Ectodermal cell (in vitro differentiated cells): ENCODE data around the gene ACCSL.

Source experiments
- H3K27ac ChIP-seq: 2 replicates; pipeline ENCODE4 v1.7.0; 2013; ENCODE audit warnings: mild to moderate bottlenecking, low read depth, low read length; ENCODE audit not compliant: insufficient read depth, poor library complexity, severe bottlenecking
- H3K27me3 ChIP-seq: 2 replicates; pipeline ENCODE4 v1.7.0; 2013; ENCODE audit warnings: mild to moderate bottlenecking, low read length; ENCODE audit not compliant: insufficient read depth, control insufficient read depth, poor library complexity, severe bottlenecking
- H3K36me3 ChIP-seq: one replicate; pipeline ENCODE4 v1.7.0; 2013; ENCODE audit warnings: low read length; ENCODE audit not compliant: control insufficient read depth, insufficient read depth
- H3K4me1 ChIP-seq: one replicate; pipeline ENCODE4 v1.7.0; 2013; ENCODE audit warnings: low read length; ENCODE audit not compliant: control insufficient read depth, insufficient read depth
- H3K4me3 ChIP-seq: 2 replicates; pipeline ENCODE4 v1.7.0; 2013; ENCODE audit warnings: low read depth, low read length, control low read depth; ENCODE audit not compliant: insufficient read depth
- H3K9me3 ChIP-seq: 2 replicates; pipeline ENCODE4 v1.7.0; 2013; ENCODE audit warnings: mild to moderate bottlenecking, low read length, moderate library complexity; ENCODE audit not compliant: control insufficient read depth
- WGBS, 2 experiments: methylation state at CpG; one replicate each; pipeline ENCODE4 v1.1.7; 2013; ENCODE audit warnings: missing lambda C conversion rate in 2 of 2; 5-methylcytosine and 5-hydroxymethylcytosine counted together

ACCSL gene

DNA sequence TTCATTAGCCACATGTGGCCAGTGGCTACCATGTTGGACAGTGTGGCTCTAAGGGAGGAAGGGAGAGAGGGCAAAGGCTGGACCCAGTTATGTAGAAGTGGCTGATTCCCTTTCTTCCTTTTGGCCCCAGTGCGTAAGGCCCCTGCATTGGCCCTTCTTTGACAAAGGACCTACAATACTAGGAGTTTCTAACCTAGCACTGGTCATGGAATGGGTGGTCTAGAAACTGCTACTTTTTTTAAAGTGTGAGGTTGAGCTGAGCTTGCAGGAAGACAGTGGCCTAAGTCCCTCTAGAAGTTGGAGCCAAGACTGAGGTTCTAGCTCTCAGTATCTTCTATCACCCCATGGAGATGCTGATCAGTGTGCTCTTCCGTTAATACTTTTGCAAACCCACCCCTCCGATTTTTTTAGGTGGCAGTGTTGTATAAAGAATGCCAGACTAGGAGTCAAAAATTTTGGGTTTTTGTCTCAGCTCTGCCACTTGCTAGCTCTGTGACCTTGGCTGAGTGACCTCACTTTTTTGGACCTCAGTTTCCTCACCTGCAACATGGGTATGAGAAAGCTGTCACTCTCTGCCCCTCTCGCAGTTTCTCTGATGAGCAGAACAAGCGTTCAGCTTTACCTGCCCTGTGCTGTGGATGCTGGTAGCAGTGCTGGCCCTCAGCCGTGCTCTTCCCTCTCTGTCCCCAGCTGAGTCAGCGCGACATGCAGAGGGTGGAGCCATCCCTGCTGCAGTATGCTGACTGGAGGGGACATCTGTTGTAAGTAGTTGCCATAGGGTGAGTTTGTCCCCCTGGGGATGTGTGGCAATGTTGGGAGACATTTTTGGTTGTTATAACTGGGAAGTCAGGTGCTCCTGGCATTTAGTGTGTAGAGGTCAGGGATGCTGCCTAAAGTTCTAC is 25.2 kb downstream of the ACCSL start:
- no peaks in the 10 kb centered on the region for H3K9me3 ChIP-seq
- no peak overlapping the region for H3K27ac ChIP-seq
- WGBS, 2 experiments = 88 to 92% methylated on average over 8 of the region's 8 CpGs
- H3K36me3 ChIP-seq = no peaks in the 10 kb centered on the region
- H3K4me3 ChIP-seq = no peak overlapping the region
- H3K27me3 ChIP-seq = no peaks in the 10 kb centered on the region
- no peaks in the 10 kb centered on the region for H3K4me1 ChIP-seq

DNA sequence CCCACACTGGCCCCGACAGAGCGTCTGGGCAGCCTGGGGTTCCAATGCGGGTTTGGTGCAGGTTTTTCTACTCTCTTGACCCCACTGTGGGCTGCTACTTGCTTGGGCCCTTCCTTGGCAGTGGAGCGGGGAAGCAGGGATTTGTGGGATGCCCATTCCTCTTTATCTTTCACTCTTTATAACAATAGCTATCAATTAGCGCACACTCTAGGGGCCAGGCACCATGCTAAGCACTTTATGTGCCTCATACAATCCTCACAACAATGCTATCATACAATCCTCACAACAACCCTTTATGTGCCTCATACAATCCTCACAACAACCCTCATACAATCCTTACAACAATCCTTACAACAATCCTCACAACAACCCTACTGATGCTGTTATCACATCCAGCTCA is 31.0 kb downstream of the ACCSL start:
- Histone ChIP-seq H3K4me1 (no peaks in the 10 kb centered on the region), H3K27ac (no peak overlapping the region), H3K27me3 (no peaks in the 10 kb centered on the region), H3K4me3 (no peak overlapping the region), H3K36me3 (no peaks in the 10 kb centered on the region), H3K9me3 (no peaks in the 10 kb centered on the region)
- 82 to 85% methylated on average over 5 of the region's 5 CpGs for WGBS, 2 experiments

DNA sequence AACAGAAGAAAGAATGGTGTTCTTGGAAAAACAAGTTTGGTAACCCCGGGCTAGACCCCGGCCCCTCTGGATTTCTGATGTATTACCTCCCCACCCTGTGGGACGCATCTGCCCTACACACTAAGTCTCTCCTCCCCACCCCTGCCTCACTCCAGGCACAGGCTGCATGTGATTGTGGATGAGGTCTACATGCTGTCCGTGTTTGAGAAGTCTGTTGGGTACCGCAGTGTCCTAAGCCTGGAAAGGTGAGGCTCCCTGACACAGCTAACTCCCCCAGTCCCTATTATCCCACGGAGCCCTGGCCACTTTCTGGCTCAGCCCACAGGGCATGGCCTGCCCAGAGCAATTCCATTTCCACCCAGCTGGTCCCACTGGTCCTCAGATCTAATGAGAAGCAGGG is 31.6 kb downstream of the ACCSL start:
- no peaks in the 10 kb centered on the region for H3K36me3 ChIP-seq
- H3K27ac ChIP-seq = no peak overlapping the region
- no peaks in the 10 kb centered on the region for H3K4me1 ChIP-seq
- 91 to 94% methylated on average over 6 of the region's 6 CpGs for WGBS, 2 experiments
- H3K27me3 ChIP-seq = no peaks in the 10 kb centered on the region
- H3K4me3 ChIP-seq = no peak overlapping the region
- H3K9me3 ChIP-seq = no peaks in the 10 kb centered on the region

DNA sequence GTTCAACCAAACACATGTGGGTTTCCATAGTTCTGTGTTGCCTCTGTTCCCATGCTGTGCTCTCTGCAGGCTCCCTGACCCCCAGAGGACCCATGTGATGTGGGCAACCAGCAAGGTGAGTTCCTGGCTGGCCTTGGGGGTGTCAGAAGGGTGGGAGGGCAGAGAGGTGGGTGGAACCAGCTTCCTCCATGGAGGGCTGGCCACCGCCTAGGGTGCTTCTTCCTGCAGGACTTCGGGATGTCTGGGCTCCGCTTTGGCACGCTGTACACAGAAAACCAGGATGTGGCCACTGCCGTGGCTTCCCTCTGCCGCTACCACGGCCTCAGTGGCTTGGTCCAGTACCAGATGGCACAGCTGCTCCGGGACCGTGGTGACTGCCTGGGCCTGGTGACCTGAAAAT is 33.2 kb downstream of the ACCSL start:
- no peak overlapping the region for H3K27ac ChIP-seq
- H3K9me3 ChIP-seq = no peaks in the 10 kb centered on the region
- WGBS, 2 experiments = 97% methylated on average over 9 of the region's 9 CpGs
- no peaks in the 10 kb centered on the region for H3K27me3 ChIP-seq
- H3K4me3 ChIP-seq = no peak overlapping the region
- H3K4me1 ChIP-seq = no peaks in the 10 kb centered on the region
- no peaks in the 10 kb centered on the region for H3K36me3 ChIP-seq

DNA sequence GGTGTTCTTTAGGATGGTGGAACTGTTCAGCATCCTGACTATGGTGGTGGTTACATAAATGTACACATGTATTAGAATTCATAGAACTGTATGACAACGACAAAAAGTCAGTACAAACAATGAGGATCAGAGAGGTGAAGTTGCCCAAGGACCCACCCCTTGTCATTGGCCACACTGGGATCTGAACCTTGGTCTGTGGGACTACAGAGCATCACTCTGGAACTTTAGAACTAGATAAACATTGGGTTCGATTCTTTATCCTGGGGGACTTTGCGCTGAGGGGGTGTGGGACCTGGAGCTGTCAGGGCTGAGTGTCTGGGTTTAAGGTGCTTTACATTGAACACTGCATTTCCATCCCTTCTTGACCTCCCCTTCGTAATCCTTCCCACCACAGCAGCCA is 34.9 kb downstream of the ACCSL start:
- Histone ChIP-seq H3K36me3 (no peaks in the 10 kb centered on the region), H3K27ac (no peak overlapping the region), H3K9me3 (no peaks in the 10 kb centered on the region), H3K4me1 (no peaks in the 10 kb centered on the region), H3K4me3 (no peak overlapping the region), H3K27me3 (no peaks in the 10 kb centered on the region)
- 92 to 94% methylated on average over 4 of the region's 4 CpGs for WGBS, 2 experiments

DNA sequence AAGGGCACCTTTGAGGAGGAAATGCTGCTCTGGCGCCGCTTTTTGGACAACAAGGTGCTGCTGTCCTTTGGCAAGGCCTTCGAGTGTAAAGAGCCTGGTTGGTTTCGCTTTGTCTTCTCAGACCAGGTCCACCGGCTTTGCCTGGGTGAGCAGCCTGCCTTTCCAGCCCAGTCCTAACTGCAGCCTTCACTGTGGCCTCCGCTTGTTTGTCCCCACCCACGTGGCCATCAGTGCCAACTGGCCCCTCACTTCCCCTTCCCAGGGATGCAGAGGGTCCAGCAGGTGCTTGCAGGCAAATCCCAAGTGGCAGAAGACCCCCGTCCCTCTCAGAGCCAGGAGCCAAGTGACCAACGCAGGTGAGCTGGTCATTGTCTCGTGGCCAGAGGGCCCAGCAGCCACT is 35.7 kb downstream of the ACCSL start:
- no peaks in the 10 kb centered on the region for H3K36me3 ChIP-seq
- no peak overlapping the region for H3K4me3 ChIP-seq
- H3K27me3 ChIP-seq = no peaks in the 10 kb centered on the region
- H3K4me1 ChIP-seq = no peaks in the 10 kb centered on the region
- no peak overlapping the region for H3K27ac ChIP-seq
- 91 to 95% methylated on average over 10 of the region's 10 CpGs for WGBS, 2 experiments
- H3K9me3 ChIP-seq = no peaks in the 10 kb centered on the region

DNA sequence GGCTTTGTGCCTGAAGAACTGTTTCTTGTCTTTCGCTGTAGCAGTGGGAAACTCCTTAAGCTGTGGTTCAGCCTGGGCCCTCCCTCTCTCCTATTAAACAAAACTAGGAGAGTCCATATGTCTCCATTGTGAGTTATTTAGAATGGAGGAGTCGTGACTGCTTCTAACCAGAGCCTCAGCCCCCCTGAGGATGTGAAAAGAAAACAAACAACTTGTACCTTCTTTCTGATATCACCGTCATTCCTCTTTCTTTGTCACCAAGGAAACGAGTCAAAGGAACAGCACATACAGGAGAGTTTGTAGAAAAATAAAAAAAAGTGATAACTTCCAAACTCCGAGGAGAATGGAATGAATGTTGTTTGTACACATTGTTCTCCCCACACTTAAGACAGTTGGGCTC is 36.1 kb downstream of the ACCSL start:
- no peaks in the 10 kb centered on the region for H3K9me3 ChIP-seq
- no peak overlapping the region for H3K4me3 ChIP-seq
- WGBS, 2 experiments = 69 to 84% methylated on average over 5 of the region's 5 CpGs
- no peaks in the 10 kb centered on the region for H3K36me3 ChIP-seq
- no peaks in the 10 kb centered on the region for H3K27me3 ChIP-seq
- no peak overlapping the region for H3K27ac ChIP-seq
- H3K4me1 ChIP-seq = no peaks in the 10 kb centered on the region

DNA sequence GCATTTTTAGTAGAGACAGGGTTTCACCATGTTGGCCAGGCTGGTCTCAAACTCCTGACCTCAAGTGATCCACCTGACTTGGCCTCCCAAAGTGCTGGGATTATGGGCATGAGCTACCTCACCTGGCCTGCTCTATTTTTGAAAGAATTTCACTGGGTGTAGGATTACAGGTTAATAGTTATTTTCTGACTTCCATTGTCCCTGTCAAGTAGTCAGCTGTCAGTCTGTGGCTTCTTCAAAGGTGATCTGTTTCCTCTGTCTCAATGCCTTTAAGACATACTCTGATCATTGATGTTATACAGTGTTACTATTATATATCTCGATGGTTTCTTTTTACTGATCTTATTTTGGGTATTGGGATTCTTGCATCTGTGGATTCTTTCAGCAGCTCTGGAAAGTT is 37.5 kb downstream of the ACCSL start:
- WGBS, 2 experiments = 100% methylated on average over 1 of the region's 1 CpG; no CpG with 5 or more reads in 1 of the 2 experiments
- no peak overlapping the region for H3K4me3 ChIP-seq
- no peaks in the 10 kb centered on the region for H3K9me3 ChIP-seq
- H3K4me1 ChIP-seq = no peaks in the 10 kb centered on the region
- no peaks in the 10 kb centered on the region for H3K27me3 ChIP-seq
- H3K36me3 ChIP-seq = no peaks in the 10 kb centered on the region
- no peak overlapping the region for H3K27ac ChIP-seq

DNA sequence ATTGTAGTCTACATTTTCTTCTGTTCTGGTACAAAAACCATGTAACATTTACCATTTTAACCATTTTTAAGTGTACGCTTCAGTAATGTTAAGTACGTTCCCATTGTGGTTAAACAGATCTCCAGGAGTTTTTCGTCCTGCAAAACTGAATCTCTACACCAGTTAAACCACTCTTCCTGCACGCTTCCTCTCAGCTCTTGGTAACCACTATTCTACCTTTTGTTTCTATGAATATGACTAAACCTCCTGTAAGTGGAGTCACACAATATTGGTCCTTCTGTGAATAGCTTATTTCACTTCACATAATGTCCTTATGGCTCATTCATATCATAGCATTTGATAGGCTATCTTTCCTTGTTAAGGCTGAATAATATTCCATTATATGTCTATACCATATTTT is 40.6 kb downstream of the ACCSL start:
- no peak overlapping the region for H3K27ac ChIP-seq
- no peaks in the 10 kb centered on the region for H3K36me3 ChIP-seq
- H3K9me3 ChIP-seq = no peaks in the 10 kb centered on the region
- H3K4me3 ChIP-seq = no peak overlapping the region
- WGBS, 2 experiments = 91 to 94% methylated on average over 4 of the region's 4 CpGs
- no peaks in the 10 kb centered on the region for H3K27me3 ChIP-seq
- H3K4me1 ChIP-seq = no peaks in the 10 kb centered on the region

DNA sequence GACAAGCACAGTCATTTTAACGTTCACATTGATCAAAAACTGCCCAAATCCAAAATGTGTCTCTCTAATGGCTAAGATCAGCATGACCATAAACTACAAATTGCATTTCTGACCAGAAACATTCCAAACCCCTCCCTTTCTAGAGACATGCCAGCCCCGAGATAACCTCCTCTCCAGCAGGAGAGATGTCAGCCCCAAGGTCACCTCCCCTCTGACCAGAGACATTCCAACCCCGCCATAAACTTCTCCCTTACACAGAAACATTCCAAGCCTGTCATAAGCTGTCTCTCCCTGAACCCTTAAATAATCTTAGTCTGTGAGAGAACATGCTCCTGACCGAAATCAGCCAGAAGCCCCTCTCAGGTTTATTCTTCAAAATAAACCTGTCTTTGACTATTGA is 41.1 kb downstream of the ACCSL start:
- Histone ChIP-seq H3K9me3 (no peaks in the 10 kb centered on the region), H3K4me1 (no peaks in the 10 kb centered on the region), H3K27ac (no peak overlapping the region), H3K4me3 (no peak overlapping the region), H3K36me3 (no peaks in the 10 kb centered on the region), H3K27me3 (no peaks in the 10 kb centered on the region)
- 89 to 92% methylated on average over 4 of the region's 4 CpGs for WGBS, 2 experiments
